Vagina (tissue), 2 donors: ENCODE data around the gene PHF3.

Experiments
- POLR2A ChIP-seq, 2 donors: fragments of 450-650 bp; IDR thresholded peaks; one replicate each; pipeline ENCODE4 v1.6.1; 2017; ENCODE audit warnings: antibody characterized with exemption in 2 of 2, mild to moderate bottlenecking in 2 of 2, moderate library complexity in 2 of 2
- POLR2AphosphoS5 ChIP-seq, 2 donors: sonication (generic); formaldehyde crosslinking; IDR thresholded peaks; one replicate each; pipeline ENCODE4 v1.9.0; 2017; ENCODE audit warnings: antibody characterized with exemption in 2 of 2, mild to moderate bottlenecking in 2 of 2, low read depth in 1 of 2; ENCODE audit not compliant: insufficient read depth in 1 of 2
- TF ChIP-seq, protein P1 (sequence below), 3 experiments: fragments of 450-650 bp in 2 of 3; fragments of 200-600 bp in 1 of 3; sonication (generic) in 1 of 3; IDR thresholded peaks; one replicate each; pipeline ENCODE4 v1.5.1; 2017 to 2019; ENCODE audit warnings: antibody characterized with exemption in 3 of 3, mild to moderate bottlenecking in 2 of 3, moderate library complexity in 2 of 3

DNA sequence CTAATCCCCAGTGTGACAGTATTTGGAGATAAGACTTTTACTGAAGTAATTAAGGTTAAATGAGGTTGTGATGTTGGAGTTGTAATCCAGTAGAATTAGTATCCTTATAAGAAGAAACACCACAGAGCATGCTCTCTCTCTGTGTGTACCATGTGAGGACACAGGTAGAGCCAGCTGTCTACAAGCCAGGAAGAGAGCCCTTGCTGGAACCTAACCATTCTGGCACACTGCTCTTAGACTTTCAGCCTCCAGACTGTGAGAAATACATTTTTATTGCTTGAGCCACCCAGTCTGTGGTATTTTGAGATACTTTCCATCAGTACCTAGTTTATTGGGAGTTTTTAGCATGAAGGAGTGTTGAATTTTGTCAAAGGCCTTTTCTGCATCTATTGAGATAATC lies 110.2 kb downstream of the PHF3 start:
- TF ChIP-seq, protein P1, sequence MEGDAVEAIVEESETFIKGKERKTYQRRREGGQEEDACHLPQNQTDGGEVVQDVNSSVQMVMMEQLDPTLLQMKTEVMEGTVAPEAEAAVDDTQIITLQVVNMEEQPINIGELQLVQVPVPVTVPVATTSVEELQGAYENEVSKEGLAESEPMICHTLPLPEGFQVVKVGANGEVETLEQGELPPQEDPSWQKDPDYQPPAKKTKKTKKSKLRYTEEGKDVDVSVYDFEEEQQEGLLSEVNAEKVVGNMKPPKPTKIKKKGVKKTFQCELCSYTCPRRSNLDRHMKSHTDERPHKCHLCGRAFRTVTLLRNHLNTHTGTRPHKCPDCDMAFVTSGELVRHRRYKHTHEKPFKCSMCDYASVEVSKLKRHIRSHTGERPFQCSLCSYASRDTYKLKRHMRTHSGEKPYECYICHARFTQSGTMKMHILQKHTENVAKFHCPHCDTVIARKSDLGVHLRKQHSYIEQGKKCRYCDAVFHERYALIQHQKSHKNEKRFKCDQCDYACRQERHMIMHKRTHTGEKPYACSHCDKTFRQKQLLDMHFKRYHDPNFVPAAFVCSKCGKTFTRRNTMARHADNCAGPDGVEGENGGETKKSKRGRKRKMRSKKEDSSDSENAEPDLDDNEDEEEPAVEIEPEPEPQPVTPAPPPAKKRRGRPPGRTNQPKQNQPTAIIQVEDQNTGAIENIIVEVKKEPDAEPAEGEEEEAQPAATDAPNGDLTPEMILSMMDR (IDR thresholded peaks at IDR 0.05), result no peak
- no peak for TF ChIP-seq POLR2A (IDR thresholded peaks at IDR 0.05)
- TF ChIP-seq POLR2AphosphoS5 (IDR thresholded peaks at IDR 0.05; ENCODE audit: insufficient read depth in 1 of 2, low read depth in 1 of 2), result no peak
